K562 (cell line): ENCODE measurements around the gene EFNA2. TPM values are rescaled to one million over a fixed set of nuclear protein-coding genes. Genes with fewer than 3 reads are reported as not detected.
A peak's percentile ranks its signal among the peaks of the same experiment; 100 is the strongest.

Experiments
- CBX2 ChIP-seq: fragments of 200-600 bp; sonication (generic); IDR thresholded peaks from one replicate; pipeline ENCODE4 v1.6.1; 2012; ENCODE audit warnings: mild to moderate bottlenecking, low read length, inconsistent platforms; ENCODE audit not compliant: insufficient read depth, poor library complexity, severe bottlenecking
- ETV5 ChIP-seq: sonication (generic); formaldehyde crosslinking; IDR thresholded peaks from 2 replicates; pipeline ENCODE4 v1.4.0; 2020; ENCODE audit warnings: low read depth, mild to moderate bottlenecking, missing genetic modification reagents
- GABPA ChIP-seq: fragments of 200-800 bp; sonication (Bioruptor generic); conservative IDR thresholded peaks from 2 replicates; pipeline ENCODE4 v1.6.1; 2016; ENCODE audit warnings: low read depth, missing genetic modification characterization, missing compliant biosample characterization
- HMG20A ChIP-seq: fragments of 450-650 bp; formaldehyde crosslinking; conservative IDR thresholded peaks from 2 replicates; pipeline ENCODE4 v1.4.0; 2020; ENCODE audit warnings: mild to moderate bottlenecking, mixed read lengths
- POLR2H ChIP-seq: IDR thresholded peaks from 2 replicates; pipeline ENCODE4 v1.6.1; 2016; ENCODE audit warnings: missing genetic modification characterization, low read depth, mild to moderate bottlenecking, control low read depth, missing compliant biosample characterization, moderate library complexity
- PURB ChIP-seq: sonication (generic); formaldehyde crosslinking; IDR thresholded peaks from 2 replicates; pipeline ENCODE4 v1.9.0; 2021; ENCODE audit warnings: low read depth, mild to moderate bottlenecking, missing genetic modification reagents
- RBBP5 ChIP-seq: fragments of 200-600 bp; sonication (generic); IDR thresholded peaks from 2 replicates; pipeline ENCODE4 v1.6.1; 2012; ENCODE audit warnings: borderline replicate concordance, mild to moderate bottlenecking, low read length, control low read depth, inconsistent platforms; ENCODE audit not compliant: insufficient read depth, poor library complexity, severe bottlenecking
- RBM25 ChIP-seq: fragments of 200-400 bp; formaldehyde crosslinking; IDR thresholded peaks from 2 replicates; pipeline ENCODE4 v1.6.1; 2018; ENCODE audit warnings: low read length, low read depth, moderate library complexity; ENCODE audit not compliant: severe bottlenecking
- RNF2 ChIP-seq: sonication (generic); IDR thresholded peaks from 2 replicates; pipeline ENCODE4 v1.6.1; 2016
- SMARCA4 ChIP-seq: fragments of 450-650 bp; IDR thresholded peaks from 2 replicates; pipeline ENCODE4 v1.6.1; 2016
- SPI1 ChIP-seq: IDR thresholded peaks from 2 replicates; pipeline ENCODE4 v1.6.1; 2011; ENCODE audit warnings: low read depth, low read length, control low read depth, borderline replicate concordance
- SRF ChIP-seq, 2 experiments: fragments of 250-450, 450-650 bp in 1 of 2; sonication (Bioruptor Pico) in 1 of 2; sonication (generic) in 1 of 2; formaldehyde crosslinking; IDR thresholded peaks; 2 replicates each; pipeline versions ENCODE4 v1.5.0 to v1.5.1; 2020 to 2022; ENCODE audit warnings: mild to moderate bottlenecking in 1 of 2, missing genetic modification reagents in 1 of 2
- ZBED1 ChIP-seq: IDR thresholded peaks from 2 replicates; pipeline ENCODE4 v1.6.1; 2014
- ZBTB17 ChIP-seq: fragments of 450-650 bp; formaldehyde crosslinking; IDR thresholded peaks from 2 replicates; pipeline ENCODE4 v1.4.0; 2020; ENCODE audit warnings: mild to moderate bottlenecking
- ZC3H4 ChIP-seq: sonication (generic); formaldehyde crosslinking; IDR thresholded peaks from 2 replicates; pipeline ENCODE4 v1.9.0; 2021; ENCODE audit warnings: missing genetic modification reagents, borderline replicate concordance
- polyA plus RNA-seq, 8 experiments: library from polyadenylated mRNA; depleted of rRNA in 4 of 8; stranded (reverse) in 5 of 8; unstranded in 3 of 8; fragments of >200 nt; fragmentation: Nextera tagmentation in 2 of 8; fragmentation: Illumina TruSeq in 1 of 8; extraction: Ambion mirVana in 2 of 8; extraction: Trizol in 1 of 8; gene quantifications; 2 replicates each; pipeline versions ENCODE4 v1.2.1 to v1.2.3, GENCODE V29; 2011 to 2014; ENCODE audit warnings: inconsistent platforms in 1 of 8, missing spikeins in 1 of 8
- total RNA-seq, 7 experiments: library from RNA; depleted of rRNA in 6 of 7; stranded (reverse); fragments of >200 nt in 6 of 7; fragmentation: Illumina TruSeq in 2 of 7; extraction: Trizol in 2 of 7; gene quantifications; 2 replicates each; pipeline versions ENCODE4 v1.2.1 to v1.2.3, GENCODE V29; 2011 to 2021; ENCODE audit warnings: low replicate concordance in 1 of 7
- TF ChIP-seq, protein P1 (sequence below): fragments of 450-650 bp; IDR thresholded peaks from 2 replicates; pipeline ENCODE4 v1.6.1; 2016; ENCODE audit warnings: borderline replicate concordance
- TF ChIP-seq, protein P2 (sequence below): sonication (generic); formaldehyde crosslinking; IDR thresholded peaks from 2 replicates; pipeline ENCODE4 v1.8.1; 2023; ENCODE audit warnings: mild to moderate bottlenecking, missing genetic modification reagents, moderate library complexity
- TF ChIP-seq, protein P3 (sequence below): sonication (generic); formaldehyde crosslinking; IDR thresholded peaks from 2 replicates; pipeline ENCODE4 v1.8.0; 2023; ENCODE audit warnings: mild to moderate bottlenecking, missing genetic modification reagents
- TF ChIP-seq, protein P4 (sequence below): IDR thresholded peaks from 2 replicates; pipeline ENCODE4 v1.6.1; 2011; ENCODE audit not compliant: insufficient read length; ENCODE audit errors: extremely low read depth

The EFNA2 gene
- total and polyA plus RNA-seq, 9 of the 15 experiments (the other 6 are each of a cell fraction or from before 2014, with no cell fraction given), result 0.11 to 0.44 (median 0.15) TPM; not detected in 6

DNA sequence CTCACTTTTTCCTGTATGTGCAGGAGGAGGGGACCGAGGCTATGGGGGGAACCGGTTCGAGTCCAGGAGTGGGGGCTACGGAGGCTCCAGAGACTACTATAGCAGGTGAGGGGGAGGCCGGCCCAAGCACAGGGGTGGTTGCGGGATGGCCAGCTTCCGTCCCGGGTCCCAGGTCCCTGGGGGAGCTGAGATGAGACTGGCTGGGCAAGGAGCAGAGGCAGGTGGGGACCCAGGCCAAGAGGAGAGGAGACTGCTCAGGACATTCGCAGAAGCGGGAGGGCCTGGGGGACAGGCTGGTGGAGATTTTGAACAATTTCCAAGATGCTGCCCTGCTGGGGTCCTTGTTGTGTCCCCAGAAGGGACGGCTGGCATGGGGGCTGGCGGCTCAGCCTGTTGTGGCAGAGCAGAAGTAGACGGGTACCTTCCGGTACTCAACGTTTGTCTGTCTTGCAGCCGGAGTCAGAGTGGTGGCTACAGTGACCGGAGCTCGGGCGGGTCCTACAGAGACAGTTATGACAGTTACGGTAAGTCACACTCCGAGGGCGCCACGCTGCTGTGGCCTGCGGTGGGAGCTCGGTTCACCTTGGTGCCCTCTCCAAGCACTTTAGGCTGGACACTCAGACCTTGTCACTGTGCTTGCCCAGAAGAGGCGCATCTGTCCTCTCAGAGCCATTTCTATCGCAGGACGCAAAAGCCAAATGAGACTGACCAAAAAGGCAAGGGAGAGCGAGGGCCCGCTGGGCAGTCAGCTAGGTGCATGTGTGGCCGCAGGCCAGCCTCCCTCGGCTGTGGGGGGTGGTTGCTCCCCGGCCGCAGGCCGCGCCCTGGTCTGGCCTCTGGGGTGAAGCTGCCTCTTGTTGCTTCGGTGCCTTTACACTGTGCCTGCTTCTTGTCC is 13.9 kb upstream of the EFNA2 start (continued):
- TF ChIP-seq ZC3H4 (no peak), ZBED1 (no peak), SMARCA4 (no peak), ETV5 (CRISPR knock-in tag) (no peak), RBM25 (no peak), RBBP5 (peak; percentile 84), POLR2H (tag) (no peak), RNF2 (0 out of 2 replicates have a peak, but pooled peaks have one; percentile 36), HMG20A (CRISPR knock-in tag) (no peak), ZBTB17 (CRISPR knock-in tag) (0 out of 2 replicates have a peak, but pooled peaks have one; percentile 7), SPI1 (0 out of 2 replicates have a peak, but pooled peaks have one; percentile 7), SRF (CRISPR knock-in tag; IDR thresholded peaks at IDR 0.05) (no peak), GABPA (tag) (no peak), PURB (CRISPR knock-in tag) (no peak), CBX2 (no peak)
- TF ChIP-seq, protein P1, sequence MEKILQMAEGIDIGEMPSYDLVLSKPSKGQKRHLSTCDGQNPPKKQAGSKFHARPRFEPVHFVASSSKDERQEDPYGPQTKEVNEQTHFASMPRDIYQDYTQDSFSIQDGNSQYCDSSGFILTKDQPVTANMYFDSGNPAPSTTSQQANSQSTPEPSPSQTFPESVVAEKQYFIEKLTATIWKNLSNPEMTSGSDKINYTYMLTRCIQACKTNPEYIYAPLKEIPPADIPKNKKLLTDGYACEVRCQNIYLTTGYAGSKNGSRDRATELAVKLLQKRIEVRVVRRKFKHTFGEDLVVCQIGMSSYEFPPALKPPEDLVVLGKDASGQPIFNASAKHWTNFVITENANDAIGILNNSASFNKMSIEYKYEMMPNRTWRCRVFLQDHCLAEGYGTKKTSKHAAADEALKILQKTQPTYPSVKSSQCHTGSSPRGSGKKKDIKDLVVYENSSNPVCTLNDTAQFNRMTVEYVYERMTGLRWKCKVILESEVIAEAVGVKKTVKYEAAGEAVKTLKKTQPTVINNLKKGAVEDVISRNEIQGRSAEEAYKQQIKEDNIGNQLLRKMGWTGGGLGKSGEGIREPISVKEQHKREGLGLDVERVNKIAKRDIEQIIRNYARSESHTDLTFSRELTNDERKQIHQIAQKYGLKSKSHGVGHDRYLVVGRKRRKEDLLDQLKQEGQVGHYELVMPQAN, result peak; percentile 35; the same call in 1 of the 2 replicates
- TF ChIP-seq, protein P2, sequence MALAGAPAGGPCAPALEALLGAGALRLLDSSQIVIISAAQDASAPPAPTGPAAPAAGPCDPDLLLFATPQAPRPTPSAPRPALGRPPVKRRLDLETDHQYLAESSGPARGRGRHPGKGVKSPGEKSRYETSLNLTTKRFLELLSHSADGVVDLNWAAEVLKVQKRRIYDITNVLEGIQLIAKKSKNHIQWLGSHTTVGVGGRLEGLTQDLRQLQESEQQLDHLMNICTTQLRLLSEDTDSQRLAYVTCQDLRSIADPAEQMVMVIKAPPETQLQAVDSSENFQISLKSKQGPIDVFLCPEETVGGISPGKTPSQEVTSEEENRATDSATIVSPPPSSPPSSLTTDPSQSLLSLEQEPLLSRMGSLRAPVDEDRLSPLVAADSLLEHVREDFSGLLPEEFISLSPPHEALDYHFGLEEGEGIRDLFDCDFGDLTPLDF (CRISPR knock-in tag), result peak; percentile 22; the same call in 1 of the 2 replicates
- TF ChIP-seq, protein P3, sequence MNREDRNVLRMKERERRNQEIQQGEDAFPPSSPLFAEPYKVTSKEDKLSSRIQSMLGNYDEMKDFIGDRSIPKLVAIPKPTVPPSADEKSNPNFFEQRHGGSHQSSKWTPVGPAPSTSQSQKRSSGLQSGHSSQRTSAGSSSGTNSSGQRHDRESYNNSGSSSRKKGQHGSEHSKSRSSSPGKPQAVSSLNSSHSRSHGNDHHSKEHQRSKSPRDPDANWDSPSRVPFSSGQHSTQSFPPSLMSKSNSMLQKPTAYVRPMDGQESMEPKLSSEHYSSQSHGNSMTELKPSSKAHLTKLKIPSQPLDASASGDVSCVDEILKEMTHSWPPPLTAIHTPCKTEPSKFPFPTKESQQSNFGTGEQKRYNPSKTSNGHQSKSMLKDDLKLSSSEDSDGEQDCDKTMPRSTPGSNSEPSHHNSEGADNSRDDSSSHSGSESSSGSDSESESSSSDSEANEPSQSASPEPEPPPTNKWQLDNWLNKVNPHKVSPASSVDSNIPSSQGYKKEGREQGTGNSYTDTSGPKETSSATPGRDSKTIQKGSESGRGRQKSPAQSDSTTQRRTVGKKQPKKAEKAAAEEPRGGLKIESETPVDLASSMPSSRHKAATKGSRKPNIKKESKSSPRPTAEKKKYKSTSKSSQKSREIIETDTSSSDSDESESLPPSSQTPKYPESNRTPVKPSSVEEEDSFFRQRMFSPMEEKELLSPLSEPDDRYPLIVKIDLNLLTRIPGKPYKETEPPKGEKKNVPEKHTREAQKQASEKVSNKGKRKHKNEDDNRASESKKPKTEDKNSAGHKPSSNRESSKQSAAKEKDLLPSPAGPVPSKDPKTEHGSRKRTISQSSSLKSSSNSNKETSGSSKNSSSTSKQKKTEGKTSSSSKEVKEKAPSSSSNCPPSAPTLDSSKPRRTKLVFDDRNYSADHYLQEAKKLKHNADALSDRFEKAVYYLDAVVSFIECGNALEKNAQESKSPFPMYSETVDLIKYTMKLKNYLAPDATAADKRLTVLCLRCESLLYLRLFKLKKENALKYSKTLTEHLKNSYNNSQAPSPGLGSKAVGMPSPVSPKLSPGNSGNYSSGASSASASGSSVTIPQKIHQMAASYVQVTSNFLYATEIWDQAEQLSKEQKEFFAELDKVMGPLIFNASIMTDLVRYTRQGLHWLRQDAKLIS (CRISPR knock-in tag), result no peak
- TF ChIP-seq, protein P4, sequence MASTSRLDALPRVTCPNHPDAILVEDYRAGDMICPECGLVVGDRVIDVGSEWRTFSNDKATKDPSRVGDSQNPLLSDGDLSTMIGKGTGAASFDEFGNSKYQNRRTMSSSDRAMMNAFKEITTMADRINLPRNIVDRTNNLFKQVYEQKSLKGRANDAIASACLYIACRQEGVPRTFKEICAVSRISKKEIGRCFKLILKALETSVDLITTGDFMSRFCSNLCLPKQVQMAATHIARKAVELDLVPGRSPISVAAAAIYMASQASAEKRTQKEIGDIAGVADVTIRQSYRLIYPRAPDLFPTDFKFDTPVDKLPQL, result no peak
